Nucleus accumbens (tissue), 56 donors: ENCODE data around the gene NPR2.

Experiments
- DNase-seq, 56 donors: peaks; one replicate each; lab custom pipeline; 2025; lab: John Stamatoyannopoulos, UW

Gene NPR2

GRCh38 chr9:35852267-35852815, 61.0 kb downstream of the NPR2 start:
- DNase-seq: no peak

- DNase-seq: no peak
Measured at GRCh38 chr9:35852876-35853865, 61.8 kb downstream of the NPR2 start.

GRCh38 chr9:35854091-35854762, 62.8 kb downstream of the NPR2 start:
- DNase-seq: no peak

GRCh38 chr9:35856206-35856605, 64.8 kb downstream of the NPR2 start:
- DNase-seq: no peak

- DNase-seq: no peak
Measured at GRCh38 chr9:35856882-35857281, 65.5 kb downstream of the NPR2 start.

- DNase-seq: no peak
Measured at GRCh38 chr9:35858458-35858857, 67.1 kb downstream of the NPR2 start.
